HEK293T (cell line): ENCODE data around the gene PRPF8.

Experiments used
- BHLHE40 ChIP-seq: fragments of 450-650 bp; IDR thresholded peaks from 2 replicates; pipeline ENCODE4 v1.6.1; 2016; ENCODE audit warnings: mild to moderate bottlenecking, moderate library complexity, borderline replicate concordance
- FOXA1 ChIP-seq: fragments of 450-650 bp; IDR thresholded peaks from 2 replicates; pipeline ENCODE4 v1.6.1; 2016; ENCODE audit warnings: mild to moderate bottlenecking
- FOXK2 ChIP-seq: fragments of 450-650 bp; IDR thresholded peaks from 2 replicates; pipeline ENCODE4 v1.6.1; 2016; ENCODE audit warnings: mild to moderate bottlenecking
- FOXM1 ChIP-seq: fragments of 450-650 bp; IDR thresholded peaks from 2 replicates; pipeline ENCODE4 v1.6.1; 2017; ENCODE audit warnings: mild to moderate bottlenecking, borderline replicate concordance
- HDGF ChIP-seq: fragments of 450-650 bp; IDR thresholded peaks from 2 replicates; pipeline ENCODE4 v1.6.1; 2017; ENCODE audit warnings: antibody characterized with exemption, borderline replicate concordance
- LEF1 ChIP-seq: fragments of 450-650 bp; IDR thresholded peaks from 2 replicates; pipeline ENCODE4 v1.6.1; 2017; ENCODE audit warnings: mild to moderate bottlenecking, borderline replicate concordance
- SP1 ChIP-seq: fragments of 450-650 bp; IDR thresholded peaks from 2 replicates; pipeline ENCODE4 v1.6.1; 2017
- SUZ12 ChIP-seq: fragments of 450-650 bp; IDR thresholded peaks from 2 replicates; pipeline ENCODE4 v1.6.1; 2016; ENCODE audit warnings: mild to moderate bottlenecking
- TARDBP ChIP-seq: fragments of 450-650 bp; IDR thresholded peaks from 2 replicates; pipeline ENCODE4 v1.6.1; 2016
- ZNF384 ChIP-seq: fragments of 450-650 bp; IDR thresholded peaks from 2 replicates; pipeline ENCODE4 v1.6.1; 2016

DNA sequence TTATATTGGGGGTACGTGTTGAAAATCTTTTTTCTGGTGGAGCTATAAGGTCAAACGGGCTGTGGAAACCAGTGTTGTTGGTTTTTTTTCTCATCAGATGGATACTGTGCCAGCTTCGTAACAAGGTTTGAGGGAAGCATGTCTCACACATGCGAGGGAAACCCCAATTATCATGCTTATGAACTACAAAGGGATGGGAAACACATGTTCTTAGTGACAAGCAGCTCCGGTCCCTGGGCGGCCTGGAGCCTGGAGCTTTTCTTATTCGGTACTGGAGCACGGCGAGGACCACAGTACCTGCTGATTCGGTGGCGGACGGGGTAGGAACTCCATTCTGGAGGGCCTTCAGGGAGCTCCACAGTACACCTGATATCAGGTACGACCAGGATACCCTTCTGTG is 68.6 kb downstream of the PRPF8 start:
- TF ChIP-seq BHLHE40 (no peak), FOXA1 (no peak), FOXK2 (no peak), SP1 (no peak), HDGF (no peak), SUZ12 (no peak), TARDBP (no peak), ZNF384 (no peak), FOXM1 (no peak), LEF1 (no peak)
